ENCODE data around the gene MAGT1.
"Not testable (repeated sequence)": the region's sequence is repeated elsewhere in the genome, so short reads cannot be mapped to it uniquely, and the experiment has no call there.

Gene MAGT1

DNA sequence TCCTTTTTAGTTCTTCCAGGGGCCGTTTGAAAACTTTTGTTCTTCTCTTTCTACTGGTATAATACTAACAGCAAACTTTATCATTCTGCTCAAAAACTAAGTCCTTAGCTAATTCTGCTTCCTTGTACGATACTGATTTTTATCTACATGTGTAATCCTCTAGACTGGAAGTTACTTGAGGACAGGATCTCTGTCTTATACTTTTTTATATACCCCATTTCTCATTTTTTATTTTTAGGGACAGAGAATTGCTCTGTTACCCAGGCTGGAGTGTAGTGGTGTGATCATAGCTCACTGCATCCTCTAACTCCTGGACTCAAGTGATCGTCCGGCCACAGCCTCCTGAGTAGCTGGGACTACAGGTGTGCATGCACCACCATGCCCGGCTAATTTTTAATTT is 6.3 kb upstream of the MAGT1 start:
- in situ Hi-C loops (cut with HindIII; ENCODE audit: low sequenced_read_pairs): no loop called here
- no peak for DNase-seq (ENCODE audit: low read depth, low spot score)
- no peak overlapping the region for H3K4me3 ChIP-seq (ENCODE audit: low read depth, low read length)
- TF ChIP-seq, protein P1, sequence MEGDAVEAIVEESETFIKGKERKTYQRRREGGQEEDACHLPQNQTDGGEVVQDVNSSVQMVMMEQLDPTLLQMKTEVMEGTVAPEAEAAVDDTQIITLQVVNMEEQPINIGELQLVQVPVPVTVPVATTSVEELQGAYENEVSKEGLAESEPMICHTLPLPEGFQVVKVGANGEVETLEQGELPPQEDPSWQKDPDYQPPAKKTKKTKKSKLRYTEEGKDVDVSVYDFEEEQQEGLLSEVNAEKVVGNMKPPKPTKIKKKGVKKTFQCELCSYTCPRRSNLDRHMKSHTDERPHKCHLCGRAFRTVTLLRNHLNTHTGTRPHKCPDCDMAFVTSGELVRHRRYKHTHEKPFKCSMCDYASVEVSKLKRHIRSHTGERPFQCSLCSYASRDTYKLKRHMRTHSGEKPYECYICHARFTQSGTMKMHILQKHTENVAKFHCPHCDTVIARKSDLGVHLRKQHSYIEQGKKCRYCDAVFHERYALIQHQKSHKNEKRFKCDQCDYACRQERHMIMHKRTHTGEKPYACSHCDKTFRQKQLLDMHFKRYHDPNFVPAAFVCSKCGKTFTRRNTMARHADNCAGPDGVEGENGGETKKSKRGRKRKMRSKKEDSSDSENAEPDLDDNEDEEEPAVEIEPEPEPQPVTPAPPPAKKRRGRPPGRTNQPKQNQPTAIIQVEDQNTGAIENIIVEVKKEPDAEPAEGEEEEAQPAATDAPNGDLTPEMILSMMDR (IDR thresholded peaks at IDR 0.05; ENCODE audit: low read depth, low read length): no peak

DNA sequence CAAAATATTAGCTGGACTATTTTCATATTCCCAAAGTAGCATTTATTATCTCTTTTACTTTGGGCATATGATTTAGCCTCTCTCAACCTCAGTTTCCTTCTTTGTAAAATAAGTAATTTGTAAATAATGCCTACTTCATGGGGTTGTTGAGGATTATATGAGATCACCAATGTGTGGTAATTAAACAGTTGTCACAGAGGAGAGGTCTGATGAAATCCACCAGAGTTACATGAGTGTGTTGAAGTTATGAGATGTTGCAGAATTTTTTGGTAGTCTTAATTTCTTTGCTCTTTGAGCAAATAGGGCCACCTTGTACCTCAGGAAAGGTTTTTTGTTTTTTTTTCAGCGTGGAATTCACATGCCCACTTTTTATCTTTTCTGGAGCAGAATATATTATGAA is 5.5 kb upstream of the MAGT1 start:
- in situ Hi-C loops (cut with HindIII; ENCODE audit: low sequenced_read_pairs): no loop called here
- TF ChIP-seq, protein P1 (IDR thresholded peaks at IDR 0.05; ENCODE audit: low read depth, low read length): no peak
- no peak for DNase-seq (ENCODE audit: low read depth, low spot score)
- H3K4me3 ChIP-seq (ENCODE audit: low read depth, low read length): peak overlapping the region; percentile 55

DNA sequence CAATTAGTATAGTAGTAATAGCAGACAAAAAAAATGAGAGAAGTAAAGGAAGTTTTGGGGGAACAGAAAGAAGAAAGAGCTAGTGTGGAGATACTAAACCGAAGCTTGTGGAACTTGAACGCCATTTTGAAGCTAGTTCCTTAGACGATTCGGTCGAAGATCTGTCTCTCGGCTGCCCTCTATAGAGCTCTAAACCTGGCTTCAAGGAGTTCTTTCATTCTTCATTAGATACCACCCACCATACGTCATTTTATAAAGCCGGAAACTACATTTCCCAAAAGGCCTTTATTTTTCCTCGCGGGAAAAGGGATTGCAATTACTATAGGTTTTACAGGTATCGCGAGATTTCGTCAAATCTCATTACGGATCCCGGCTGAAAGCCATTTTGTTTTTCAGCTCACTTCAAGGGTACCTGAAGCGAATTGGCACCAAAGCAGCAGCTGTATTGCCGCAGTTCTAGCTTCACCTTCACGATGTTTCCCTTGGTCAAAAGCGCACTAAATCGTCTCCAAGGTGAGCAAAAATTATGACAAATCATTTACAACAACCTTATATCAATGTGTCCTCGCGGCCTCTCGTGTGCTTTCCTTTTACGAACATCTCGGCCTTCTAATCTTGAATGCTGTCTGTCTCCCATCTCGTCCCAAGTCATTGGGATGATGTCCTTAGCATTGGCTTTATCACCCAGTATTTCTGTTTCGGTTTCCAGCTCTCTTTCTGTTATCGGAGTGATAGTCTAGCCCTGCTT is 4.0 kb upstream of the MAGT1 start, which contains the start of gene COX7B:
TSS of gene COX7B (plus strand) at position 388 of the 748 bp plus-strand sequence. CDS start at position 474, 86 bp downstream.
- TF ChIP-seq, protein P1 (IDR thresholded peaks at IDR 0.05; ENCODE audit: low read depth, low read length): peak; percentile 47
- in situ Hi-C loops (cut with HindIII; ENCODE audit: low sequenced_read_pairs): no loop called here
- DNase-seq (ENCODE audit: low read depth, low spot score): peak; percentile 97
- H3K4me3 ChIP-seq (ENCODE audit: low read depth, low read length): peak within 1 kb of the TSS; percentile 55

DNA sequence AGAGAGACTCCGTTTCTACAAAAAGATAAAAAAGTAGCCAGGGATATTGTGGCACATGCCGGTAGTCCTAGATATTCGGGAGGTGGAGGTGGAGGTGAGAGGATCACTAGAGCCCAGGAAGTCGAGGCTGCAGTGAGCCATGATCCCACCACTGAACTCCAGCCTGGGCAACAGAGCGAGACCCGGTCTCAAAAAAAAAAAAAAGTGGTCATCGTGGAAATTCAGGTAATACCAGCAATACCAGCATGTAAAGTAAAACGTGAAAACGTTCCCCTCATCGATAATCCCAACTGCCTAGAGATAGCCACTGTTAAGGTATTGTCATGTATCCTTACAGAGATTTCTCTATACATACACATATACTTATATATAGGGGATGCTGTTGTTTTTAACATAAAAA is 1.5 kb downstream of the MAGT1 start:
- DNase-seq (ENCODE audit: low read depth, low spot score): no peak
- no peak overlapping the region for H3K4me3 ChIP-seq (ENCODE audit: low read depth, low read length)
- in situ Hi-C loops (cut with HindIII; ENCODE audit: low sequenced_read_pairs): no loop called here
- TF ChIP-seq, protein P1 (IDR thresholded peaks at IDR 0.05; ENCODE audit: low read depth, low read length): no peak

DNA sequence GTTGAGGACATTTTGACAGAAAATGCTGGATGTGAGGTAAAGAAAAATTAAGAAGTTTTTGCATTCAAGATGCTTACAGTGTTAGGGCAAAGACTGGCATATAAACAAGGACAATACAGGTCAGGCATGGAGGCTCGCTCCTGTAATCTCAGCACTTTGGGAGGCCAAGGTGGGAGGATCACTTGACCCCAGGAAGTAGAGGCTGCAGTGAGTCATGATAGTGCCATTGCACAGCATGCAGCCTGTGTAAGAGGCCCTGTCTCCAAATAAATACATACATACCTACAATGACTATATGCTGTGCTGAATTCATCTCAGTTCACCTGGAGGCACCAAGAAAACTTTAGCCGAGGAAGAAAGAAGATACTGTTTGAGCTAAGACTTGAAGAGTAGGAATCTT is 2.3 kb downstream of the MAGT1 start:
- in situ Hi-C loops (cut with HindIII; ENCODE audit: low sequenced_read_pairs): no loop called here

DNA sequence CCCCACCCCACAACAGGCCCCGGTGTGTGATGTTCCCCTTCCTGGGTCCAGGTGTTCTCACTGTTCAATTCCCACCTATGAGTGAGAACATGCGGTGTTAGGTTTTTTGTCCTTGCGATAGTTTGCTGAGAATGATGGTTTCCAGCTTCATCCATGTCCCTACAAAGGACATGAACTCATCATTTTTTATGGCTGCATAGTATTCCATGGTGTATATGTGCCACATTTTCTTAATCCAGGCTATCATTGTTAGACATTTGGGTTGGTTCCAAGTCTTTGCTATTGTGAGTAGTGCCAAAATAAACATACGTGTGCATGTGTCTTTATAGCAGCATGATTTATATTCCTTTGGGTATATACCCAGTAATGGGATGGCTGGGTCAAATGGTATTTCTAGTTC is 13.8 kb downstream of the MAGT1 start:
- in situ Hi-C loops (cut with HindIII; ENCODE audit: low sequenced_read_pairs); DNase-seq (ENCODE audit: low read depth, low spot score); H3K4me3 ChIP-seq (ENCODE audit: low read depth, low read length): not testable (repeated sequence)

More for the DNA sequence above, 2.3 kb downstream of the MAGT1 start:
- TF ChIP-seq, protein P1 (IDR thresholded peaks at IDR 0.05; ENCODE audit: low read depth, low read length): no peak
- DNase-seq (ENCODE audit: low read depth, low spot score): no peak
- no peak overlapping the region for H3K4me3 ChIP-seq (ENCODE audit: low read depth, low read length)

DNA sequence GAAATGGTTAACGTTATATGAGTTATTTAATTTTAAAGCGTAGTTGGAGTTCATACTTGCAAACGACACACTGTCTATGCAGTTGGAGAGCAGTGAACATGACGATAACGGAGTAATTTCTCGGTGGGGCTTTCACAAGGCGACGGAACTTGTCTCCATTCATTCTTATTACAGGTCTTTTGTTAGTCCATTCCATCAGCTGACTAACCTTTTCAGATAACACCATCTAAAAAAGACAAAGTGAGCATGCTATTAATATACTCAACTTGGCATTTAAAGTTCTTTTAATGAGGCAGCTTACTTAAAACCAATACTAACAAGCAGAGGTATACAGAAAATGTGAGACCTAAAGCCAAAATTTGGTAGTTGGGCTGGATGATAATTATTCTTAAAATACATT is 19.9 kb downstream of the MAGT1 start:
- H3K4me3 ChIP-seq (ENCODE audit: low read depth, low read length): no peak overlapping the region
- TF ChIP-seq, protein P1 (IDR thresholded peaks at IDR 0.05; ENCODE audit: low read depth, low read length): no peak
- in situ Hi-C loops (cut with HindIII; ENCODE audit: low sequenced_read_pairs): no loop called here
- DNase-seq (ENCODE audit: low read depth, low spot score): no peak

DNA sequence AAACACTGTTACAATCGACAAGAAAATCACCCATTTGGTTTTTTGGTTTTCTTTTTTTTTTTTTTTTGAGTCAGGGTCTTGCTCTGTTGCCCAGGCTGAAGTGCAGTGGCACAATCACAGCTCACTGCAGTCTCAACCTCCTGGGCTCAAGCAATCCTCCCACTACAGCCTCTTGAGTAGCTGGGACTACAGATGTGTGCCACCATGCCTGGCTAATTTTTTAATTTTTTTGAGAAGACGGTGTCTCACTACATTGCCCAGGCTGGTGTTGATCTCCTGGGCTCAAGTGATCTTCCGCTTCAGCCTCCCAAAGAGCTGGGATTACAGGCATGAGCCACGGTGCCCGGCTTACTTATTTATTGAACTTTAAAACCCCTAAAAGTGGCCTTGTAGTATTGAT is 63.7 kb downstream of the MAGT1 start:
- DNase-seq (ENCODE audit: low read depth, low spot score); in situ Hi-C loops (cut with HindIII; ENCODE audit: low sequenced_read_pairs); H3K4me3 ChIP-seq (ENCODE audit: low read depth, low read length): not testable (repeated sequence)

DNA sequence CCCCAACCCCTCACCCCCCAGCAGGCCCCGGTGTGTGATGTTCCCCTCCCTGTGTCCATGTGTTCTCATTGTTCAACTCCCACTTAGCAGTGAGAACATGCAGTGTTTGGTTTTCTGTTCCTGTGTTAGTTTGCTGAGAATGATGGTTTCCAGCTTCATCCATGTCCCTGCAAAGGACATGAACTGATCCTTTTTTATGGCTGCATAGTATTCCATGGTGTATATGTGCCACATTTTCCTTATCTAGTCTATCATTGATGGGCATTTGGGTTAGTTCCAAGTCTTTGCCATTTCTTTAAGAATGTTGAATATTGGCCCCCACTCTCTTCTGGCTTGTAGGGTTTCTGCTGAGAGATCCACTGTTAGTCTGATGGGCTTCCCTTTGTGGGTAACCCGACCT is 73.2 kb downstream of the MAGT1 start:
- in situ Hi-C loops (cut with HindIII; ENCODE audit: low sequenced_read_pairs); H3K4me3 ChIP-seq (ENCODE audit: low read depth, low read length): not testable (repeated sequence)

More for the DNA sequence above, 73.2 kb downstream of the MAGT1 start:
- not testable (repeated sequence) for DNase-seq (ENCODE audit: low read depth, low spot score)

All from astrocyte of the spinal cord (primary cell).